ENCODE results near the gene PSD. TPM values are rescaled to one million over a fixed set of nuclear protein-coding genes. Genes with fewer than 3 reads are reported as not detected.

PSD gene
- total RNA-seq, 1 experiment from 2014 or later = 0.46 TPM

- no peak for DNase-seq (ENCODE audit: low read depth)
Measured at GRCh38 chr10:102420181-102420713, 1.7 kb upstream of the PSD start.

DNA sequence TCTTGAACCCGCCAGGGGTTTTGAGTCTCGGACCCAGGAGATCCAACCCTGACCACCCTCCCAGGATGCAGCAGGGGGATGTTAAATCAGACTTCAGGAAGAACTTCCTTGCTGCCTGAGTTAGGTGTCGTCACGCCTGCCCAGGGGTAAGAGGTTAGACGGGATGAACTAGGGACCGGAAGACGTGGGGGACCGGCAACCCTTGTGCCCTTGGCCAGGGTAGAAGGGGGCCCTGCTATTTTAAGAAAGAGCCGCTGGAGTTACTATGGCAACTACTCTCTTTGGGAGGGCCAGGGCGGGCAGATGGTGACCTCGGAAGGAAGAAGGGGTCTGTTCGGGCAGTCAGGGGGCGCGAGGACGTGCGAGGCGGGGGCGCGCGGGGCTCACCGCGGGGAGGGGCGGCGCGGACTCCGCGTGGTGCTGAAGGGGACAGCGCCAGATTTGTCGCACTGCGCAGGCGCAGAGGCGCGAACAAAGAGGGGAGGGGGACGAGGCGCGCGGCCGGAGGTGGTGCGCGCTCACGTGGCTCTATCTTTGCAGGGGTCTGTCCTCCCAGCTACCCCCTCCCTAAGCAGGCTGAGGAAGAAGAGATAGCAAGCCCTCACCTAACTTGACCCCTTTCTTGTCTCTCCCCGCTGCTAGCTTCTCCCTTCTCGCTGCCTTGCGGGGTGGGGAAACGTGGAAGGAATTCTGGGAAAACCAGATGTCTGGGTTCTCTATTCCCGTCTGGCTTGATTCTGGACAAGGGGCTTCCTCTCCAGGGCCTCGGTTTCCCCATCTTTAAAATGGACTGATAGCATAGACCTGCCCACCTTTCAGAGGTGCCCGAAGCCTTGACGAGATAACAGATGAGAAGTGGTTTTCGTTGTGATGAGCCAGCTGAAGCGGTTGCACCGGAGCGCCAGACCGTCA lies 940 bp upstream of the PSD start:
- DNase-seq (ENCODE audit: low read depth) = peak; percentile 10

DNA sequence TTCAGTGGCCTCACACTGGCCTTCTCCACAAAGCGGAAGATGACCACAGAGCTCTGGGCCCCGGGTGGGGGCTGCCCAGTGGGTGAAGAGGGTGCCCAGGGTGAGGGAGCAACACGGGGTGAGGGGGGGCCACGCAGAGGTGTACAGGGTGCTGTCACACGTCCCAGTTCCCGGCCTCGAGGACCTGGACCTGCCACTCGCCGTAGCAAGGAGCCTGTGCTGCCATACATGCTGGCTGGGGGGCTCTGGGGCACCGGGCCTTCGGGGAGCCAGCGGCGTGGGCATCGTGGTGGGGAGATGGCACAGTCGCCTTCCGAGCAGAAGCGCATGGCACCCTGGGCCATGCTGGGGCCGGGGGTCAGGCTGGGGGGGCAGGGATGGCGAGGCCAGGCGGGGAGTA lies 1.9 kb downstream of the PSD start:
- no peak for DNase-seq (ENCODE audit: low read depth)

DNA sequence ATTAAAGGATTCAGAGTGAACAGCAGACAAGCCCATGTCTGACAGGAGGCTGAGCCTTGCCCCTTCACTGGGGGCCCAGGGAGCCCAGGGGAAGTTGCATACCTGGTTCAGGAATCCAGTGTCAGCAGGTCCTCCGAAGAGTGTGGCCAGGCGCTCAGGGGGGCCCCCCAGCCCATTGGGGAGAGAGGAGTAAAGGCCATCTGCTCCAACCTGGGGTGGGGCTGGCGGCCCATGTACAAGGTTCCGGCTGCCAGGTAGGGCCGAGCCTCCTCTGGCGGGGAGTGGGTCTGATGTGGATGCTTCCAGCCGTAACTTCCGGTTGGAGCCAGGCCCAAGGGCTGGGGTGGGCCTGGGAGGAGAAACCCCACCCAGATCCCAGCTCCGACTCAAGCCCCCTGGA lies 2.3 kb downstream of the PSD start:
- no peak for DNase-seq (ENCODE audit: low read depth)

DNA sequence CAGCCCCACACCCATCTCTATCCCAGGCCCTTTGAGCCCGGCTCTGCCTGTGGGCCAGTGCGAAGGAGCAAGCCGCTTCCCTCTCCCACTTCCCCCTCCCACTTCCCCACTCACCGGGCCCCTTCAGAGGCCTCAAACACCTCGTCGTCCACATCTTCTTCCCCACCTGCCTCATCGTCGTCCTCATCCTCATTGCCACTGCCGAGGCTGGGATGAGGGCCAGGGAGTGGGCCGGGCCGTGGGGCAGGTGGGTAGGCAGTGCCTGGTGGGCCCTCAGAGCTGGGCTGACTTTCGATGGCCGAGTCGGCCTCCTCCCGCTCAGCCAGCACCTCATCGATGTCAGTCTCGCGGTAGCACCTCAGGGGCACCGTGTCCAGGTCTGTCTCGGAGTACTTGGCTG lies 3.8 kb downstream of the PSD start:
- DNase-seq (ENCODE audit: low read depth) = no peak

DNA sequence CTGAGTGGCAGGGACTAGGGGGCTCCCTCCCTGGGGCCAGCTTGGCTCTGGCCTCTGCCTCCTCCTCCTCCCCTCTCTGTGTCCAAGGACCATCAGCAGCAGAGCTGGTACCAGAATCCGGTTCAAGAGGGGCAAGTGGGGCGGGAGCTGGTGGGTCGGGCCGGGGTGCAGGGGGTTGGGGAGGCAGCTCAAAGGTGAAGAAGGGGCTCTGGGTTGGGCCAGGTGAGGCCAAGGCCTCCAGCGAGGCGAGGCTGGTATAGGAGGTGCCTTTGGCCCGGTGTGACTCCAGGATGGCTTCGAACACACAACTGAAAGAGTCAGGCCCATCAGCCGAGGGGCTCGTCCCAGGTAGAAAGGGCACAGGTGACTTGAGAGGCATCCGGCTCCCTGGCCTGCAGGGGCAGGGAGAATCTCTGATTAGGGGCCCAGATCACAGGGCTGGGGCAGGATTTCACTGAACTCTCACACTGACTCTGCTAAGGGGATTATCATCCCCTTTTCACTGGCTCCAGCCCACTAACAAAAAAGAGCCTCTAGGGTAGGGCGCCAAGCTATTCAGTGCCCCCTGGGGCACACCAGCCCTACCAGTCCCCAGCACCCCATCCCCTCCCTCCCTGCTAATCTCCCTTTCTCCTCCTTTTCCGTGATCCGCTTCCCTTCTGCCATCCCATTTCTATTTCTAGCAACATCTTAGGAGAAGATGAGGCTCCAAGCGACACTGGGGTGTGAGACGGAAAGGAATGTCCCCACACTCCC lies 4.6 kb downstream of the PSD start:
- no peak for DNase-seq (ENCODE audit: low read depth)

- DNase-seq (ENCODE audit: low read depth) = peak; percentile 37
Measured at GRCh38 chr10:102413053-102413705, 5.4 kb downstream of the PSD start.

DNA sequence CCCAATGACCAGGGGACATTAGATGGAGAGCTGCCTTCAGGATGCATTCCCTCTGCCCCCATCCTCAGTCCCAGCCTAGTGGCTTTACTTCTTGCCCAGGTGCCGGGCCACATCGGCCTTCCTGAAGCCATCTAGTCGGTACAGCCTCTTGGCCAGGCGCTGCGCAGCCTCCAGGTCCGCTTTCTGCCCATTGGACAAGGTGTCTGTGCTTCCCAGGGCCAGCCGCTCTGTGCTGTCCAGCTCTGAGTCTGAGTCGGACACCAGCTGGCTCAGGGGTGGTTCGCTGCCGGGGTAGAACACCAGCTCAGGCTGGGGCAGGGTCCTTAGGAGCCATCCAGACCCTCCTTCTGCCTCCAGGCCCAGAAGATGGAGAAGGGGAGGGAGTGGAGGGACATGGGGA lies 6.3 kb downstream of the PSD start:
- DNase-seq (ENCODE audit: low read depth) = no peak

GRCh38 chr10:102411341-102412255 lies 7.0 kb downstream of the PSD start:
- no peak for DNase-seq (ENCODE audit: low read depth)

DNA sequence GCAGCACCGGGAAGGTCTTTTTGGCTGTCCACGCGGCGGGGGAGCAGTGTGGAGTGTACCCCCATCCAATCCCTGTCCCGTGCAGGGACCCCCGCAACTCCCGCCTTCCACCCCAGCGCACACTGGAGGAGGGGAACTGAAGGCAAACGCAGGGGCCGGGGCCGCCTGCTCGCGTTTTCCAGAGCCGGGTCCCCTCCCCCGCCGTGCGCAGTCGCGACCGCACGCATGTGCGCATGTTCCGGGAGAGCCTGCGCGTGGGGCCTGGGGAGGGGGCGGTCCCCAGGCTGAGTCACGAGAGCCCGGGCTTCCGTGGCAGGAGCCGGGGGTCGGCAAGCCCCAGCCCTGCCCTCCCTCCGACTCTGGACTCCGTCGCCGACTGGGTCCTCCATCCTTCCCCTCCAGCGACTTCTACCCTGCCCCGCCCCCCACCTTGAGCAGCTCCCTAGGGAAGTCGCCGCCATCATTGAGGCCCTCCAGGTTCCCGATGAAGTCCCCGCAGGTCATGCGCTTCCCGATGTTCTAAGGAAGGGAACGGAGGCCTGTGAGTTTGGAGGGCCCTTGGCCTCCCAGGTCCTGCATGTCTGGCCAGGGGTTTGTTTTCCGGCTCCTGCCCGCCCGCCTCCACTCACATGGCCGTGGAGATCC lies 8.0 kb downstream of the PSD start:
- DNase-seq (ENCODE audit: low read depth) = no peak

- no peak for DNase-seq (ENCODE audit: low read depth)
Measured at GRCh38 chr10:102409604-102410428, 8.8 kb downstream of the PSD start.

- DNase-seq (ENCODE audit: low read depth) = no peak
Measured at GRCh38 chr10:102408728-102409603, 9.6 kb downstream of the PSD start.

DNA sequence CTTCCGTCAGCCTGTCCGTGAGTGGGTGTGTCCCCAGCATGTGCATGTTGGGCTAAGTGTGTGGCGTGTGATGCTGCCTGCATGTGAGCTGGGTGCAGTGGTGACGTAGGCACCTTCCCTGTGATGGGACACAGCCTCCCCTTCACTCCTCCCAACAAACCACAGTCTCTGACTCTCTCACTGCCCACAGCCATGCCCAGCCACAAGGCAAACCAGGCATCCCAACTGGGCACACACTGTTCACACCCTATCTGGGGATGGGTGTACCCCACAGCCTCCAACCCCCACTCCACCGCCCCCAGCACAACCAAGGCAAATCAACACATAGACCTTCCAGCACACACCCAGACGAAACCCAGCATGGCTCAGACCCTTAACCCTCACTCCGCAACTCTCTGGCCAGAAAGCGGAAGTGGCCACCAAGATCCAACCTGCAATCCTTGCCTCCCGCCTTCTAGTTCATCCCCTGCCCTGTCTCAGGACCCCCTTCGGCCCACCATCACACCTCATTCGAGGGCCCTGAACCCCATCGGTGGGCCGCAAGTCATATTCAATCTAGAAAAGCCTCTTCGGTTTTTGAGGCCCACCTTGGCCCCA lies 10.4 kb downstream of the PSD start:
- peak; percentile 29 for DNase-seq (ENCODE audit: low read depth)

DNA sequence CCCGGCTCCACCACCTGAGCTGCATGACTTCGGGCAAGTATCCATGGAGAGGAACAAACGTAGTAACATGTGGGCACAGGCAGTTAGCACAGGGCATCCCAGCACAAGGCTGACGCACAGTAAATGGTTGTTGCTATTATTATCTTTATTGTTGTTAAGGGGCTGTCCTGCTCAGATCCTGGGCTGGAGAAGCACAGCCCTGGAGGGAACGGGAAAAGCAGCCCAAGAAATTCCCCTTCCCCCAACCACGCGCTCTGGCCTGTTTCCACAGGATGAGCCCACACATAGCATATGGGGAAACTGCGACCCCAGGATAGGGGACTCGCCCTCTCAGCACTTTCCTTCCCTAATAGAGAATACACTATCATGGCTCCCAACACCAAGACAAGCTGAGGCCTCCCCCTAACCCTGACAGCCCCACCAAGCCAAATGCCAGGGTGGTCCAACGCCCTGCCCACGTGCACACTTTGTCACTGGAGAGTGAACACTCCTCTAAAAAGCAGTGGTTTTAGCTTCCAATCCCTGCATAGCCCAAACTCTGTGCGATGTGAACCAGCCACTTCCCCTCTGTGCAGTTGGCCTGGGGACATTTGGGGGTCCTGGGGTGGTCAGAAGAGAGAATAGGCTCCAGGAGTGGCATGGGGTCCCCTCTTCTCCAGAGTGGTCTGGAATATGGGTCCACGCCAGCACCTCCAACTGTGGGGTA lies 11.0 kb downstream of the PSD start:
- no peak for DNase-seq (ENCODE audit: low read depth)

DNA sequence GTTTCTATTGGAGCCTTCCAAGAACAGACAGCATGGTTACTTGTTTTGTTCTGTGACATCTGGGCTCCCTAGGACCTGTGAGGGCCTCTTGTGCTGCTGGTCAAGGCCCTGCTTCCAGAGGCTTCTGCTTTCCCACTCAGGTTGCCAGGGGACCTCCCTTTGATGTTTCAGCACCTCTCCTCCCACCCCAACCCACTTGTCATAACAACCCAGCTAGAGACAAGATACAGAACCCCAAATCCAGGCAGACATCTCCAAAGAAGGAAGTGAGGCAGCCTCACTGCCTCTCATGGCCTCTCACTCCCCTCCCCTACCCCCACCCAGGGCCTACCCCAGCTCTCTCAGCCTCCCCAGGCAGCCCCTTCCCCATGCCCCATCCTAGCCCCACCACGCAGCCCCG lies 11.8 kb downstream of the PSD start:
- DNase-seq (ENCODE audit: low read depth) = no peak

DNA sequence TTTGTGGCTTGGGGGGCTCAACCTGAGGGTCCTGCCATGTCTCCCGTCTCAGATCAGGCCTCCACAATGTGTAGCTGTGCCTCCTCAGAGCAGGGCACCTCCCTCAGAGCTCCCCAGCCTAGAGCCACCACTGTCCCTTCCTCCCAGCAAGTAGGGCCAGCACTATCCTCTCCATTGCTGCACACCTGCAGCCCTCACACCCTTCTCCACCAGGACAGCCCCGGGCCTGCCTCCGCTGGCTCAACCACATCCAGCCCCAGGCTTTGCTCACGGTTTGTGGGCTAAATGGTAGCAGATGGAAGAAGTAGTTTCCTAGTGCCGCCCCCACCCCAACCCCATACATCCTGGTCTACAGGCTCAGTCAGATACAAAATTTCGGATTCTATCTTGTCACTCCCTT lies 13.0 kb downstream of the PSD start:
- no peak for DNase-seq (ENCODE audit: low read depth)

DNA sequence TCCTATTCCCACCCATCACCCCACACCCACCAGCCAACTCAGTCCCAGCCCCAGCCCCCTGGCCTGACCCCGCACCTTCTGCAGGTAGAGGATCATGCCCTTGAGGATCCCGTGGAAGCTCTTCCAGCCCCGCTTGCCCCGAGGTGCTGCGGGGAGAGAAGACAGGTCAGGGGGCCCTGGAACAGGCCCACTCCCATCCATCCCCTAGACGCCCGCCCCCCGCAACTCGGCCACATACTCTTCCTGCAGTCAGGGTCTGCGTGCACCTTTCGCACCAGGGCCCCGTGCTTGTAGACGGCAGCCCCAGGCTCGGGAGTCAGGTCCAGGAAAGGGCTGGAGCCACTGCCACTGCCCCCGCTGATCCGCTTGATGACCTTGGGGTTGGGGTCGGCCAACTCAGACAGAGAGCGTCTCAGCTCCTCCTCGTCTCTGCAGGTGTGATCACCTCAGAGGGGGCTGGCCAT lies 13.4 kb downstream of the PSD start:
- DNase-seq (ENCODE audit: low read depth) = no peak

Measured in LHCN-M2 (cell line).